Measurements from ENCODE around the gene CYFIP2. TPM values are rescaled to one million over a fixed set of nuclear protein-coding genes. Genes with fewer than 3 reads are reported as not detected.
A peak's percentile ranks its signal among the peaks of the same experiment; 100 is the strongest.

CYFIP2 gene
- polyA plus RNA-seq, 1 donor = 27.9 TPM

GRCh38 chr5:157324237-157324636 lies 58.3 kb downstream of the CYFIP2 start:
- no peak overlapping the region for H3K4me3 ChIP-seq (ENCODE audit: low read length)
- no CpG with 5 or more reads among the region's 7 CpGs for WGBS (ENCODE audit: insufficient coverage, low lambda C conversion rate)
- peaks cover 21% of the 10 kb centered on the region for H3K36me3 ChIP-seq (ENCODE audit: control insufficient read depth, insufficient read depth, low read length)
- no peak overlapping the region for H3K27ac ChIP-seq (ENCODE audit: low read length)
- H3K9me3 ChIP-seq (ENCODE audit: control insufficient read depth, low read depth, low read length) = no peaks in the 10 kb centered on the region
- H3K4me1 ChIP-seq (ENCODE audit: control insufficient read depth, insufficient read depth, low read length) = peaks cover 14% of the 10 kb centered on the region
- no peaks in the 10 kb centered on the region for H3K27me3 ChIP-seq (ENCODE audit: control insufficient read depth, insufficient read depth, low read length)
- no peak for DNase-seq

DNA sequence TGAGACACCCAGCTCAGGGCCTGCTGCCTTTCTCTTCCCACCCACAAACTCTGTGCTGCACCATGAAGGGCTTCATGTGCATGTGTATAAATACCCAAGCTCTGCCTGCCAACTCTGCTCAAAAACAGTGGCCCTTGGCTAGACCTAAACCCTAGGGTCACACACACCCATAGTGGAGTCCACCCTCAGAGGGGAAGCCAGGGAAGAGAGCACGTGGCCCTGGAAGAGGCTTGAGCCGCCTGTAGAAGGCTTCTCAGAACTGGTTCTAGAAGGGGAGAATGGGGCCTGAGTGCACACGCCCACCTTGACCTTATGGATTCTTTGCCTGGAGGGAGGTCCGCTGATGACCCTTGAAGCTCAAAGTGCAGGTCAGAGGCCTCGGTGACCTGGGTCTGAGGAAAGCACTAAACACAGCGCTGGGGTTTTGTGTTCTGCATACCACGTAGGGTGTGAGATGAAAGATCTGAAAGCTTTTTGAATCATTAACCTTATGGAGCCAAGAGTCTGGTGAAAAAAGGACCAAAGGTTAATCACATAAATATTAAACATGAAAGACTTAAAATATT lies 60.6 kb downstream of the CYFIP2 start:
- Histone ChIP-seq H3K4me1 (ENCODE audit: control insufficient read depth, insufficient read depth, low read length) (peaks cover 14% of the 10 kb centered on the region), H3K36me3 (ENCODE audit: control insufficient read depth, insufficient read depth, low read length) (peaks cover 10% of the 10 kb centered on the region), H3K27me3 (ENCODE audit: control insufficient read depth, insufficient read depth, low read length) (no peaks in the 10 kb centered on the region), H3K27ac (ENCODE audit: low read length) (peak overlapping the region; percentile 8), H3K4me3 (ENCODE audit: low read length) (no peak overlapping the region), H3K9me3 (ENCODE audit: control insufficient read depth, low read depth, low read length) (no peaks in the 10 kb centered on the region)
- WGBS (ENCODE audit: insufficient coverage, low lambda C conversion rate) = no CpG with 5 or more reads among the region's 7 CpGs
- DNase-seq = peak; percentile 22 to 57

- Histone ChIP-seq H3K4me3 (ENCODE audit: low read length) (no peak overlapping the region), H3K36me3 (ENCODE audit: control insufficient read depth, insufficient read depth, low read length) (peaks cover 9% of the 10 kb centered on the region), H3K27ac (ENCODE audit: low read length) (peak overlapping the region; percentile 15), H3K4me1 (ENCODE audit: control insufficient read depth, insufficient read depth, low read length) (peaks cover 14% of the 10 kb centered on the region), H3K9me3 (ENCODE audit: control insufficient read depth, low read depth, low read length) (no peaks in the 10 kb centered on the region), H3K27me3 (ENCODE audit: control insufficient read depth, insufficient read depth, low read length) (no peaks in the 10 kb centered on the region)
- no peak for DNase-seq
- no CpG with 5 or more reads among the region's 3 CpGs for WGBS (ENCODE audit: insufficient coverage, low lambda C conversion rate)
These were observed 61.8 kb downstream of the CYFIP2 start for GRCh38 chr5:157327771-157328170.

- Histone ChIP-seq H3K27ac (ENCODE audit: low read length) (no peak overlapping the region), H3K36me3 (ENCODE audit: control insufficient read depth, insufficient read depth, low read length) (peaks cover 13% of the 10 kb centered on the region), H3K4me3 (ENCODE audit: low read length) (no peak overlapping the region), H3K9me3 (ENCODE audit: control insufficient read depth, low read depth, low read length) (no peaks in the 10 kb centered on the region), H3K27me3 (ENCODE audit: control insufficient read depth, insufficient read depth, low read length) (no peaks in the 10 kb centered on the region), H3K4me1 (ENCODE audit: control insufficient read depth, insufficient read depth, low read length) (peaks cover 14% of the 10 kb centered on the region)
- WGBS (ENCODE audit: insufficient coverage, low lambda C conversion rate) = 30% methylated on average over 4 of the region's 12 CpGs
- DNase-seq = peak; percentile 72 to 74
These were observed 62.5 kb downstream of the CYFIP2 start for GRCh38 chr5:157328277-157328912.

DNA sequence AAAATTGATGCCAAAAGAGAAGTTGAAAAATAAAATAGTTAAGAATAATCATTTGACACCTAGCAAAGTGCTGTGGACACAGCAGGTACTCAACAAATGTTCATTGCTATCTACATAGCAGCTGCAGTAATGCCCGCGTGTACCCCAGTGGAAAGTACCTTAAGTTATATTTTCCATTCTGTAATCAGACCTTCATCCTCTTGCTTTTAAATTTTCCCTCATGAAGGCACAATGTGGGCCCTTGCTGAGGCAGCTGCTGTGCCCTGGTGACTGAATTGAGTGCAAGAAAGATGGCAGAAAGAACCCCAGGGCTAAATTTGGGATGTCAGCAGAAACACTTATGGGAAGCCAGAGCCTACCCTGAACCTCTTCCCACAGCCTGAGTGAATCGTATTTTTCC lies 65.9 kb downstream of the CYFIP2 start:
- peaks cover 9% of the 10 kb centered on the region for H3K4me1 ChIP-seq (ENCODE audit: control insufficient read depth, insufficient read depth, low read length)
- peaks cover 12% of the 10 kb centered on the region for H3K36me3 ChIP-seq (ENCODE audit: control insufficient read depth, insufficient read depth, low read length)
- H3K9me3 ChIP-seq (ENCODE audit: control insufficient read depth, low read depth, low read length) = no peaks in the 10 kb centered on the region
- 95% methylated on average over 3 of the region's 3 CpGs for WGBS (ENCODE audit: insufficient coverage, low lambda C conversion rate)
- DNase-seq = no peak
- no peak overlapping the region for H3K4me3 ChIP-seq (ENCODE audit: low read length)
- no peak overlapping the region for H3K27ac ChIP-seq (ENCODE audit: low read length)
- no peaks in the 10 kb centered on the region for H3K27me3 ChIP-seq (ENCODE audit: control insufficient read depth, insufficient read depth, low read length)

DNA sequence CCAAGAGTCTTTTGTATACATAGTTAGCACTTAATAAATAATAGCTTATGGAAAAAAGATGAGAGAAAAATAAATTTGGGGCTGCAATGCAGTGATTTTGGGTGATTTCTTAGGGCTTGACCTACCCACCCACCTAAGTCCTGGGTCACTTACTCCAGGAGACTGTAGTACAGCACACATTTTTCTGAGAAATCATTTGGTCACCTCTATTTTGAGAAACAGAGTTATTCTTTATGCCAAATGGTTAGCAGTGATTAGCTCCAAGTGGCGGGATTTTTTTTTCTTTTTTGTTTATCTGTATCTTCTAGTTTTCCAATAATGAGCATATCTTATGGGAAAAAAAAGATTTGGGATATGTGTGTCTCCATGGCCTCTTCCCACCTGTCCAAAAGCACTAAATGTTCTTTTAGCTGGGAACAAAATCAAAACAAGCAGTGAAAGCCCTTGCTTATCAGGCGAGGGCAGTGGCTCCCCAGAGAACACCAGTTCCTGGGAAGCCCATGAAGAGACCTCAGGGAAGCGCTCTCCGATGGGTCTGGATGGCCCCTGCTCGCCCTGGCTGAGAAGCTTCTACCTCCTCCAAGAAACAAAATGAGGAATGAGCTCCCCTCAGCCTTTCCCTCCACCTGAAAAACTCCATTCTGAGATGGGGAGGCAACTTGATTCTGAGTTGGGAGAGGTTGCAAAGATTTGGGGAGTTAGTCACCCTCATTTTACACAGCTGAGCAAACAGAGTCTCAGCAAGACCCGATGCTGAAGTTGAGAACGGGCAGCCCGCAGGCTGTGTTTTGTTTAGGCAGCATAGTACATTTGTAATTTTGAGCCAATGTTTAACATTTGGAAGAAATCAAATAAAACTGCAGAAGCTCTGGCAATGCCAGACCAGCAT lies 69.9 kb downstream of the CYFIP2 start:
- WGBS (ENCODE audit: insufficient coverage, low lambda C conversion rate) = no CpG with 5 or more reads among the region's 8 CpGs
- H3K27ac ChIP-seq (ENCODE audit: low read length) = no peak overlapping the region
- no peak for DNase-seq

GRCh38 chr5:157336423-157336744 lies 70.5 kb downstream of the CYFIP2 start:
- no peak overlapping the region for H3K27ac ChIP-seq (ENCODE audit: low read length)
- WGBS (ENCODE audit: insufficient coverage, low lambda C conversion rate) = no CpG with 5 or more reads among the region's 3 CpGs
- H3K36me3 ChIP-seq (ENCODE audit: control insufficient read depth, insufficient read depth, low read length) = peaks cover 9% of the 10 kb centered on the region
- no peak for DNase-seq
- peaks cover 7% of the 10 kb centered on the region for H3K4me1 ChIP-seq (ENCODE audit: control insufficient read depth, insufficient read depth, low read length)
- H3K27me3 ChIP-seq (ENCODE audit: control insufficient read depth, insufficient read depth, low read length) = no peaks in the 10 kb centered on the region
- H3K9me3 ChIP-seq (ENCODE audit: control insufficient read depth, low read depth, low read length) = no peaks in the 10 kb centered on the region
- H3K4me3 ChIP-seq (ENCODE audit: low read length) = no peak overlapping the region

More for the DNA sequence above, 69.9 kb downstream of the CYFIP2 start:
- Histone ChIP-seq H3K4me1 (ENCODE audit: control insufficient read depth, insufficient read depth, low read length) (peaks cover 7% of the 10 kb centered on the region), H3K36me3 (ENCODE audit: control insufficient read depth, insufficient read depth, low read length) (peaks cover 12% of the 10 kb centered on the region), H3K27me3 (ENCODE audit: control insufficient read depth, insufficient read depth, low read length) (no peaks in the 10 kb centered on the region), H3K4me3 (ENCODE audit: low read length) (no peak overlapping the region), H3K9me3 (ENCODE audit: control insufficient read depth, low read depth, low read length) (no peaks in the 10 kb centered on the region)

- Histone ChIP-seq H3K4me1 (ENCODE audit: control insufficient read depth, insufficient read depth, low read length) (peaks cover 7% of the 10 kb centered on the region), H3K27ac (ENCODE audit: low read length) (no peak overlapping the region), H3K27me3 (ENCODE audit: control insufficient read depth, insufficient read depth, low read length) (no peaks in the 10 kb centered on the region), H3K4me3 (ENCODE audit: low read length) (no peak overlapping the region), H3K9me3 (ENCODE audit: control insufficient read depth, low read depth, low read length) (no peaks in the 10 kb centered on the region), H3K36me3 (ENCODE audit: control insufficient read depth, insufficient read depth, low read length) (peaks cover 2% of the 10 kb centered on the region)
- DNase-seq = no peak
- WGBS (ENCODE audit: insufficient coverage, low lambda C conversion rate) = 100% methylated on average over 1 of the region's 1 CpG
These were observed 73.5 kb downstream of the CYFIP2 start for GRCh38 chr5:157339409-157339808.

DNA sequence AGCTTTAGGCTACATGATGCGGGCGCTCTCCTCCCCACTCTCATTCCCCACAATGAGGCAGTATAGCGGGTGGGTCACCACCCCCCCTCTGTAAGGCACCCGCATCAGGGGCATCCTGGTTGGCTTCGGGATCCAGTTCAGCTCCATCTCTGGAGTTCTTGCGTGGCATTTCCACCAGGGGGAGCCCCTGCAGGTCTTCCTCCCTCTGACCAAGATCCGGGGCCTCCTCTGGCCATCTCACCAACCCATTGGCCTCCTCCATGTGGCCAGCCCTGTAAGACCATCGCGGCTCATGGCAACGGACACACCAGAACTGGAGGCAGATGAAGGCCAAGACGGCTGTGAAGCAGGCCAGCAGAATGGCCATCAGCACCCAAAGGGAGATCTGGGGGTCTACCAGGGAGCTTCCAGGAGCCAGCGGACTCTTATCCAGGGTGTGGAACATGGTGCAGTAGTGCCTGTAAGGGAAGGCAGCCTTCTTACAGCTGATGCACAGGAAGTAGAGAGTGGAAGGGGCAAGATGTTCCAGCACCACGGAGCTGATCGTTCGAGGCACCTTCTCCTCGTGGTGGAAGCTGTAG lies 77.0 kb downstream of the CYFIP2 start:
- DNase-seq = no peak
- H3K4me3 ChIP-seq (ENCODE audit: low read length) = no peak overlapping the region
- H3K27ac ChIP-seq (ENCODE audit: low read length) = no peak overlapping the region
- no peaks in the 10 kb centered on the region for H3K27me3 ChIP-seq (ENCODE audit: control insufficient read depth, insufficient read depth, low read length)
- peaks cover 5% of the 10 kb centered on the region for H3K4me1 ChIP-seq (ENCODE audit: control insufficient read depth, insufficient read depth, low read length)
- WGBS (ENCODE audit: insufficient coverage, low lambda C conversion rate) = no CpG with 5 or more reads among the region's 16 CpGs
- no peaks in the 10 kb centered on the region for H3K9me3 ChIP-seq (ENCODE audit: control insufficient read depth, low read depth, low read length)
- H3K36me3 ChIP-seq (ENCODE audit: control insufficient read depth, insufficient read depth, low read length) = peaks cover 2% of the 10 kb centered on the region

Data from large intestine (tissue), 3 donors.